HEK293 (cell line): ENCODE results near the gene UBE4A.

Experiments used
- CTCF ChIP-seq: fragments of 450-650 bp; formaldehyde crosslinking; IDR thresholded peaks from 2 replicates; pipeline ENCODE4 v1.5.1; 2016; ENCODE audit warnings: missing biosample characterization, missing genetic modification characterization
- ZNF311 ChIP-seq: fragments of 450-650 bp; formaldehyde crosslinking; IDR thresholded peaks from 2 replicates; pipeline ENCODE4 v1.5.1; 2017; ENCODE audit warnings: missing biosample characterization, missing genetic modification characterization, borderline replicate concordance
- ZNF561 ChIP-seq: fragments of 450-650 bp; IDR thresholded peaks from 2 replicates; pipeline ENCODE4 v1.5.1; 2018; ENCODE audit warnings: missing biosample characterization, missing genetic modification characterization, borderline replicate concordance

- TF ChIP-seq CTCF (tag by site-specific recombination) (no peak), ZNF561 (tag by site-specific recombination) (no peak), ZNF311 (no peak)
Measured at GRCh38 chr11:118311518-118311917, 47.9 kb upstream of the UBE4A start.
